ENCODE measurements around the gene FEM1A. TPM values are rescaled to one million over a fixed set of nuclear protein-coding genes. Genes with fewer than 3 reads are reported as not detected.

The FEM1A gene
- total RNA-seq, 1 donor from 2014 or later: 6.9 TPM

GRCh38 chr19:4847190-4847973 lies 55.8 kb downstream of the FEM1A start:
- TF ChIP-seq EZH2 (IDR thresholded peaks at IDR 0.05): no peak
- no peak for TF ChIP-seq CTCF (IDR thresholded peaks at IDR 0.05)
- TF ChIP-seq EZH2phosphoT487 (IDR thresholded peaks at IDR 0.05): no peak
- Histone ChIP-seq H3F3A (ENCODE audit: low read depth) (no peaks in the 10 kb centered on the region), H3K27ac (no peak overlapping the region), H2AFZ (replicated peaks) (no peak overlapping the region), H3K27me3 (no peaks in the 10 kb centered on the region), H3K9me3 (ENCODE audit: low read depth) (no peaks in the 10 kb centered on the region), H3K79me2 (ENCODE audit: low read depth) (no peaks in the 10 kb centered on the region), H3K4me1 (no peaks in the 10 kb centered on the region), H3K9ac (no peak overlapping the region), H3K36me3 (no peaks in the 10 kb centered on the region), H3K4me3 (no peak overlapping the region), H4K20me1 (ENCODE audit: low read depth) (no peaks in the 10 kb centered on the region), H3K4me2 (no peak overlapping the region)
- Mint-ChIP-seq H3K36me3 (peaks cover 11% of the 10 kb centered on the region), H3K27ac (no peak overlapping the region), H3K27me3 (ENCODE audit: insufficient read depth, low read depth) (peaks cover 2% of the 10 kb centered on the region), H3K9me3 (no peaks in the 10 kb centered on the region), H3K4me1 (no peaks in the 10 kb centered on the region), H3K4me3 (no peak overlapping the region)
- DNase-seq (ENCODE audit: low spot score): no peak

DNA sequence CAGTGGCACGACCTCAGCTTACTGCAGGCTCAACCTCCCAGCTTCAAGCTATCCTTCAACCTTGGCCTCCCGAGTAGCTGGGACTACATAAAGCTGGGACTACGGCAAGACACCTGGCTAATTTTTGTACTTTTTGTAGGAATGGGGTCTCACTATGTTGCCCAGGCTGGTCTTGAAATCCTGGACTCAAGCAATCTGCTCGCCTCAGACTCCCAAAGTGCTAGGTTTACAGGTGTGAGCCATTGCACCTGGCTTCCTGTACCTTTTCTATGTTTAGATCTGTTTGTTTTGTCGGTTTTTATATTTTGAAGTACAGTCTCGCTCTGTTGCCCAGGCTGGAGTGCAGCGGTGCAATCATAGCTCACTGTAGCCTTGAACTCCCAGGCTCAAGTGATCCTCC lies 57.5 kb downstream of the FEM1A start:
- Histone ChIP-seq H3K9me3 (ENCODE audit: low read depth) (no peaks in the 10 kb centered on the region), H3K36me3 (no peaks in the 10 kb centered on the region), H3K27me3 (no peaks in the 10 kb centered on the region), H3K4me1 (no peaks in the 10 kb centered on the region), H4K20me1 (ENCODE audit: low read depth) (no peaks in the 10 kb centered on the region), H3K9ac (no peak overlapping the region), H3K4me2 (no peak overlapping the region), H3K4me3 (no peak overlapping the region), H3K79me2 (ENCODE audit: low read depth) (no peaks in the 10 kb centered on the region), H2AFZ (replicated peaks) (no peak overlapping the region), H3F3A (ENCODE audit: low read depth) (no peaks in the 10 kb centered on the region), H3K27ac (no peak overlapping the region)
- TF ChIP-seq EZH2phosphoT487 (IDR thresholded peaks at IDR 0.05): no peak
- TF ChIP-seq EZH2 (IDR thresholded peaks at IDR 0.05): no peak
- TF ChIP-seq CTCF (IDR thresholded peaks at IDR 0.05): no peak
- H3K4me1 Mint-ChIP-seq: no peaks in the 10 kb centered on the region
- peaks cover 2% of the 10 kb centered on the region for H3K27me3 Mint-ChIP-seq (ENCODE audit: insufficient read depth, low read depth)
- H3K9me3 Mint-ChIP-seq: no peaks in the 10 kb centered on the region
- H3K36me3 Mint-ChIP-seq: peaks cover 11% of the 10 kb centered on the region
- H3K4me3 Mint-ChIP-seq: no peak overlapping the region
- no peak overlapping the region for H3K27ac Mint-ChIP-seq
- DNase-seq (ENCODE audit: low spot score): no peak

Small RNA genes lying within 50 kb of the gene (microRNA-seq; reads per million reads assigned to microRNA genes)
- not detected for gene MIR7-3

Small RNA genes lying within 50 kb of the gene (small RNA-seq; reads per million reads assigned to genes)
- 0.07 reads per million for gene MIR7-3

Other genes starting within 250 kb of the FEM1A start
- gene SEMA6B, start 232.1 kb upstream of the FEM1A start, total RNA-seq (ENCODE audit: low replicate concordance): 22.6 and 82.3 TPM in 2 replicates
- gene TNFAIP8L1, start 152.2 kb upstream of the FEM1A start, total RNA-seq (ENCODE audit: low replicate concordance): 8.2 and 15.2 TPM in 2 replicates
- gene MYDGF, start 121.4 kb upstream of the FEM1A start, total RNA-seq (ENCODE audit: low replicate concordance): 23.4 and 39.5 TPM in 2 replicates
- gene DPP9, start 67.9 kb upstream of the FEM1A start, total RNA-seq (ENCODE audit: low replicate concordance): 17.1 and 34.7 TPM in 2 replicates
- 0.37 TPM in 1 of 2 replicates, not detected in the other for gene TICAM1, start 40.0 kb downstream of the FEM1A start, total RNA-seq (ENCODE audit: low replicate concordance)
- gene PLIN3, start 75.9 kb downstream of the FEM1A start, total RNA-seq (ENCODE audit: low replicate concordance): 49.7 and 108 TPM in 2 replicates
- gene ARRDC5, start 111.2 kb downstream of the FEM1A start, total RNA-seq (ENCODE audit: low replicate concordance): not detected in 2 replicates
- 34.1 and 74.7 TPM in 2 replicates for gene UHRF1, start 117.8 kb downstream of the FEM1A start, total RNA-seq (ENCODE audit: low replicate concordance)
- 16.0 and 45.1 TPM in 2 replicates for gene KDM4B, start 177.4 kb downstream of the FEM1A start, total RNA-seq (ENCODE audit: low replicate concordance)

Measured in neural progenitor cell (in vitro differentiated cells).